HK-2 (cell line): ENCODE measurements around the gene CDH11.
A peak's percentile ranks its signal among the peaks of the same experiment; 100 is the strongest.

Source experiments
- DNase-seq: peaks from one replicate; pipeline ENCODE4 v3.0.0-alpha.2; 2018; ENCODE audit not compliant: unreplicated experiment

Gene CDH11

DNA sequence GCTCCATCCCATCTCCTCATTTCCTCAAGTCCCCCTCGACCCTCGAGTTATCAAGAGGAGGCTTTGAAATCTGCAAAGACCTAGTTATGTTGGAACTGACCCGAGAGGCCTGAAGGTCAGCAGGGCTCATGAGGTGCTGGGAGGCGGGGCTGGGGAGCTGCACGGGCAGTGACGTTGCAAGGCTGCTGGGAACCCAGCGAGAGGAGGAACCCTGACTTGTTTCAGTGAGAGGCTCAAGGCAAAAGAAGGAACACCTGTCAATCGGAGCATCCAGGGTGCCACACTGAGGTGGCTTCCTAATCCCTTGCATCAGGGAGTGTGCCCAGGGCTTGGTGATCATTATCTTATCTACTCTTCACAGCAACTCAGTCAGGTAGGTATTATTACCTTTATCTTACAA lies 86.9 kb downstream of the CDH11 start:
- DNase-seq, result no peak

DNA sequence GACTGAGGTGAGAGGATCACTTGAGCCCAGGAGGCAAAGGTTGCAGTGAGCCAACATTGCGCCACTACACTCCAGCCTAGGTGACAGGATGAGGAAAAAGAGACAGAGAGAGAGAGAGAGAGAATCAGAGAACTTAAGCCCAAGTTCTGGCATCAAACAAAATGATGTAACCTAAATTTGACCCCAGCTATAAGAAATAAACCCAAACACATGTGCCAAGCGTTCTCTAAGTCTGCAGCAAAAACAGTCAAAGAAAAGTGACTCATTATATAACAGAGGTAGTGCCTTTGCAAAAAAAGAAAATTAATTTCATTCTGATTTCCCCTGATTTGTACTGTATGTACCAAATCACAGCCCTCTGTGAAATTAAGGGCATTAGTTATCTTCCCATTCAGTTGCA lies 89.5 kb downstream of the CDH11 start:
- no peak for DNase-seq

DNA sequence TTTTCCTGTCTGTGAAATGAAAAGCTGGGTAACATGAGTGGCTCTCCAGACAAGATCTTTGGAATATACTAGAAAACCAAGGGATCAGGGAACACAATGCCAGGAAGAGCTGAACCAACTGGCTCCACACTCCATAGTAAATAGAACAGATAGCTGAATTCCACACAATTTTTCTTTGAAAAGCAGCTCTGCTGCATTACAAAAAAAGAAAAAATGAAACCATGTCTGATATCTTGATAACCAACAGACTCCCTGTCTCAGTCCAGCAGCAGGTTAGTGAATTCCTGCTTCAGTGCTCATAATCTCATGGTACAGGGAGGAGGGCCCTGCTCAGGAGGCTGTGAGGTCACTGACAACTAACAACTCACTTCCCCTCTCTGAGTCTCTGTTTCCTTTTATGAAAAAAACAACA lies 97.1 kb downstream of the CDH11 start:
- no peak for DNase-seq

DNA sequence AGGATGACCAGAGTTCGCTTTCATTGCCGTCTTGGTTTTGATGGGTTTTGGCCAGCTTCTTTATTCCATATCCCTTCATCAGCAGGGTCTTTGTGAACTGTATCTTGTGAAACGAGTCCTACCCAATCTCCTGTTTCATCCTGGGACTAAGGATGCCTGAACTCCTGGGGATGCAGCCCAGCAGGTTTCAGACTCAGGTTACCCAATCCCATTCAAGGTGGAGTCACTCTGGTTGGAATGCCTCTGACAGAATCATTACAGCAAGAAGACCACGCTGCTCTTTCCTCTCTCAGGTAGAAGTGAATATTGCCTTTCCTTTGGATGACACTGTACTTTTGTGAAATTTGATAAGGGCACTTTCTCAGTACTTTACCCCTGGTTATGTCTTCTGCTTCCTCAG lies 98.1 kb downstream of the CDH11 start:
- no peak for DNase-seq

DNA sequence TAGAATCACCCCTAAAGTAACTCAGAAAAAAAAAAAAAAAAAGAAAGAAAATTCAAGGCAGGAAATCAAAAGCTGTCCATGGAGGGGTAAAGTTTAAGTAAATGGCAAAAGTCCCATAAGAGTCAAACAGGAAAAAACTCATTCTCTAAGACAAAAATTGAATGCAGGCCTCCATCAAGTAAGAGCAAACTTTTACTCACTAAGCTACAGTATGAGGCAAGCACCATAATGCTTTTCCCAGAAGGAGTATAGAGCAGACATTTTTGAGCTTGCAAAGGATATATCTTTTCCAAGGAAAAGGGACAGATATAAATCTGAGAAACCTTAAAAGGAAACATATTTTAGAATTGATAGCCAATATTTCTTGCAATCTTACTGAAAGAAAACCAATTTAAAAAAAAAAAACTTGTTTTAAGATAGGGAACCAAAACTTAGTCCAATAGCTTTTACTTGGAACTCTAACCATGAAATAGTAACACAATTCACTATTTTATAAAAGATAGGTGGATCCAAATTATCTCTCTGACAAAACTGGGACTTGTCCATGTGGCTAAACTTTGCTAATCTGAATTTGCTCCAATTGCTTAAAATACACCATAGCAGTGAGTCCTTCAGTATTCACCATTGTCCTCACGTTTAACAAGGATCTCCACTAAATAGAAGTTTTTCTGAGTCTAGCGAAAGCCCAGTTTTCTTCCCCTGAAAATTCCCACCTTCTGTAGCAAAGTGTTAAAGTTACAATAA lies 99.8 kb downstream of the CDH11 start:
- no peak for DNase-seq

DNA sequence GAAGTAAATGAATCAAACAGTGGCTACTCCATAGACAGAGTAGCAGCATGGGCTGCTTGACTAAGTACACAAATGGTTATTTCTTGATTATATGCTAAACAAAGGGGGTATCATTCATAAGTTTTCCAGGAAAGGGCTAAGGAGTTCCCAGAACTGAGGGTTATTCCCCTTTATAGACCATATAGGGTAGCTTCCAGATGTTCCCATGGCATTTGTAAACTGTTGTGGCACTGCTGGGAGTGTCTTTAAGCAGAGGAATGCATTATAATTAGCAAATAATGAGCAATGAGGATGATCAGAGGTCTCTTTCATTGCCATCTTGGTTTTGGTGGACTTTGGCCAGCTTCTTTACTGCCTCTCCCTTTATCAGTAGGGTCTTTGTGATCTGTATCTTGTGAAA lies 105.1 kb downstream of the CDH11 start:
- no peak for DNase-seq

DNA sequence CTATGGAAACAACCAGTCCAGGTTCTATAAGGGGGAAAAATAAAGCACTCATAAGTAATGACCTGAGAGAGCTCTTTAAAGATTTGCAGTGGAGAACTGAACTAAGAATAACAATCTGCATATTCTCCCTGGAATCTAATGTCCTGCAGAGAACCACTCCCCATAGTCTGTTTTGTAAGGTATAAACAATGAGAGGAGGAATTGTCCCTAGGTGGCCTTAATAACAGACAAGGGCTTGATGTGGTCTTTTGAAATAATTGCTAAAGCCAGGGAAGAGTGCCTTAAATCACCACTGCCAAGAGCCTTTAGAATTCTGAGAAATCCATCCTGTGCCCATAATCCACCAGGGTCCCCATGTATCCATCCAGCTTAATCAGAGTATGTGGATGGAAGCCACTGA lies 106.3 kb downstream of the CDH11 start:
- DNase-seq, result no peak

DNA sequence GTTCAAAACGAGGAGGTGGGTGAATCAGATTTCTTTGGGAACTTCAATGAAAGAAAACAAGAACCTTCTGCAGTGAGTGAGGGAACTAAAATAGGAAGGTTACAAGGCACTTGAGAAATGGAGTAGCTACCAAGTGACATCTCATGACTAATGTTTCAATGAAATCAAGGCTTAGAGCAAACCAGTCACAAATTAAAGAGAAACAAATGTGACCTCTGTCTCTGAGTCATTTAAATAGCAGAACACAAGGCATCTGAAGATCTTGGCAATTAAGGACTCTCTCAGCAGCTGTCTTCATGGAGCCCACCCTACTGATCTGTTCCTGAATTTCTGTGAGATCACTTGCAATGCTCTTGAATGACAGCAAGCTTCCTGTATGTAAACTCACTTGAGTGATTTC lies 109.5 kb downstream of the CDH11 start:
- DNase-seq, result no peak

DNA sequence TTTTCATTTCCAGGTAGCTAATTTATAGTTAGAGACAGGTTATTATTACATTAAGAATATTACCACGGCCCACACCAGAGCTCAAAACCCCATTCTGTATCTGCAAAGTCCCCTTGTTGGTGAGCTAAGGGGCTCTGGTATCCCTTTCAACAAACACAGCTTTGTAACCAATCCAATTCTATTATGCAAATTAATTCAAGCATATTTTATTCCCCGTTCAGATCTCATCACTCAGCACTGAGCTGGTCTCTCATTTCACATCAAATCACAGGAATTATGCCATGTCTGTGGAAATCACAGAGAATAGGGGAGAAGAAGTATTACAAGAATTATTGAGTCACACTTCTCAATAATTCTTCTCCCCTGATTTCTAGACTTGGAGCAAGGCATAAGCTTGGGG lies 111.7 kb downstream of the CDH11 start:
- no peak for DNase-seq

DNA sequence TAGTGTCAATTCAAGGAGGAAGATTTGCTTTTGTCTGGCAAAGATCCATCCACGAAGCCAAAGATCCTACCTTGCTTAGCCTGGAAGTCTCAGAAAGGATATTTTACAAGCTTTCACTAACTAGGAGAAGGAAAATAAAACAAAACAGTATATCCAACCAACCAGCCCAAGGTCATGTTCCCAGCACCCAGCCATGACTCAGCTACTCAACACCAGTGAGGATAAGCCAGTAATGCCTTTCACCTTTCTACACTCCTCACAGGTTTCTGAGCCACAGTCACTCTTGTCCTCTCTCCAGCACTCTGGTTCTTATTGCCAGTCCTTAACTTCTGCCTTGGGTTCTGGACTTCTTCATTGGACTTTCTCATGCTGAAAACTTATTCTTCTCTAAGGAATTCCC lies 116.2 kb downstream of the CDH11 start:
- DNase-seq, result no peak

DNA sequence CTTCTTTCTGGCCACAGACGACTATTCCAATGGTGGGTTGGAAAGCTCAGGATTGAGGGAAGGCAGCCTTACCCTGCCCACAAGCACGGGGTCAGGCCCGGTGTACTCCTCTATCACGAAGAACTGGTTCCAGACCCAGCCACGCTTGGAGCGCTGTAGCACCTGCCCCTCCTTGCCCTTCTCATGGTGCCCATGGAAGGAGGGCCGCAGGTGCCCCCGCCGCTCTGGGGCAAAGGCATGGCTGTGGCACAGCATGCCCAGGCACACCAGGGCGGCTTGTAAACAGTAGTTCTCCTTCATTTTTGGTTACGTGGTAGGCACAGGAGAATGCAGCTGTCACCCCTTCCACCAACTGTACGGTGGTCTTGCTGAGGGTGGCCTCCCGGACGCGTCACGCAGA lies 117.3 kb downstream of the CDH11 start:
- DNase-seq, result no peak

DNA sequence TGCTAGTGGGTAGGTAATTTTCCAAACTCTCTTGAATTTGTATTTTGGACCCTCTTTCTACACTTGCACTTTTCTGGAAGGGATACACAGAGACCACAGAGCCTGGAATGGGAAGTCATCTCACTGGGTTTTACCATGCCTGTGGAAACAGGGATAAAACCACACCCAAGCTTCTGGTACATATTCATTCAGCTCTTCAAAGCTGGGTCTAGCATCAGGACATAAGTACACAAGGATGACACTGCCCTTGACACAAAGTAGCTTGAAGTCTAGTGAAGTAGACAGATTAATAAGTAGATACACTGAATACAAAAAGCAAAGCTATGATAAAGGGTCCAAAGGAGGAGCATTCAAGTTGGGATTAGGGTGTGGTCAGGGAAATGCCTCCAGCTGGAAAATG lies 118.2 kb downstream of the CDH11 start:
- DNase-seq, result no peak

DNA sequence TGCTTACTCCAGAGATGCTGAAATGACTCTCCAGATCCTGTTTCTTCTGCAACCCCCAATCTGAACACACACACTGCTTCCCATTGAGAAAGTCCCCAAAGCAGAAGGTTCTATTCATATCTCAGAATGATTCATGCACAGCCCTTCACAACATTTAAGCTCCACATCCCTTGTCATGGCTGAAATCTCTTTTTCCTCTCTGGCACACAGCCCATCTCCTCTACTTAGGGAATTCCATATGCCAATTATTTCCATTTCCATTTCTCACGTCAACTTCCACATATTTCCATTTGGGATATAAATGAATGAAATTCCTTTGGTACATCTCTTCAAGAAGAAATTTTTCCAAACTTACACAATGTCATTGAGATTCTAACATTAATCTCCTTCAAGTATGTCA lies 119.6 kb downstream of the CDH11 start:
- no peak for DNase-seq

DNA sequence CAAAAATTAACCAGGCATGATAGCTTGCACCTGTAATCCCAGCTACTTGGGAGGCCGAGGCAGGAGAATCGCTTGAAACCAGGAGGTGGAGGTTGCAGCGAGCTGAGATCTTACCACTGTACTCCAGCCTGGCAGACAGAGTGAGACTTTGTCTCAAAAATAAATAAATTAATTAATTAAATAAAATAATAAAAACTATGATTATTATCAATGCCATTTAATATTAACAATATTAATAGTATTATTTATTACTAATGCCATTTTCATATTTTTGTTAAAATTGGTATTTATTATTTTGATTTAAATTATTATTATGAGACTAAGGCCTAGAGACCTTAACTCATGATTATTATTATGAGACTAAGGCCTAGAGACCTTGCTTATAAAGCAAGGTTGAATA lies 121.2 kb downstream of the CDH11 start:
- no peak for DNase-seq

DNA sequence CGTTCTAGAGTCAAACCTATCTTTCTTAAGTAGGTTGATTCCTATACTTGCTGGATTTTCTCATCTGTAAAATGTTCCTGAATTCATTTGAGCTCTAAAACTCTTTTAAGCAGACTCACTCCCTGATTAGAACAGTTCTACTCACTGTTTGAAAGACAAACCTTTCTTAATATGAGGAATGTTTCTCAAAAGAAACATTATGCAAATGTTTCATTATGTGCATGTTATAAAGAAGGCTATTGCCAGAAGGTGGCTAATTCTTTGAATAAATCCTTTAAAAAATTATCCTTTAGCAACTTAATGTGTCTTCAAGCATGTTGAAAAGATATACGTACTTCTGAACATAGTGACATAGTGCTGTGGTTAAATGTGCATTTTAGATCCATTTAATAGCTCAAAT lies 124.1 kb downstream of the CDH11 start:
- no peak for DNase-seq

DNA sequence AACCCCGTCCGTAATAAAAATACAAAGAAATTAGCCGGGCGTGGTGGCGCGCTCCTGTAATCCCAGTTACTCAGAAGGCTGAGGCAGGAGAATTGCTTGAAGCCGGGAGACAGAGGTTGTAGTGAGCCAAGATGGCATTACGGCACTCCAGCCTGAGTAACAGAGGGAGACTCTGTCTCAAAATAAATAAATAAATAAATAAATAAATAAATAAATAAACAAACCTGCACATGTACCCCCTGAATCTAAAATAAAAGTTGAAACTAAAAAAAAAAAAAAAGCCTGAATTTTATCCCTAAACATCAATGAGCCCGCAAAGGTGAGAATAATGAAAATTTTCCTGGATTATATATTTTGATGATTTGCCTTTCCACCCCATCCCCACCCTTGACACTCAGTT lies 124.7 kb downstream of the CDH11 start:
- DNase-seq, result no peak

DNA sequence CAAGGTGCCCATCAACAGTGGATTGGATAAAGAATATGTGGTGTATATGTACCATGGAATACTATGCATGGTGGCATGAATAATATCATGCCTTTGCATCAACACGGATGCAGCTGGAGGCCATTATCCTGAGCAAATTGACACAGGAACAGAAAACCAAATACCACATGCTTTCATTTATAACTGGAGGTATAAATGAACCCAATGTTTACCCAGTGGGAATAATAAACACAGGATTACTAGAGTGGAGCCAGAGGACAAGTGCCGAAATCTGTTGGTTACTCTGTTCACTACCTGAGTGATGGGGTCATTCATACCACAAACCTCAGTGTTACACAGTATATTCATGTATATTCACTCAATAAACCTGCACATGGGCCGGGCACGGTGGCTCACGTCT lies 125.2 kb downstream of the CDH11 start:
- DNase-seq, result no peak

DNA sequence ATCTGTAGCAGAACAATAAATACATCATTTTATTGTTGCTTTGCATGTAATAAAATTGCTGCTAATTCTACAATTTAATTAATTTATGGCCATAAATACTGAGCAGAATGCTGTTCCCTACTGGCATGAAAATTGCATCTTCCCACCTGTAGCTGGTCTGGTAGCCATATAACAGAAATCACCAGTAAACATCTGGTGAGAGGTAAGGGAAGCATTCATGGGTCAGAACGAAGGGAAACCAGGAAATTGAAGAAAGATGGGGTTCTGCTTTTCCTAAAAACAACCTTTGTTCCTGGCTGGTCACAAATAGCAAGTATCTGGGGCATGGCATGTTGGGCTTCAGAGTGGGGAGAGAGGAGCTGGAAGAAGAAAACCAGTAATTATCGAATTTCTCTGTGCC lies 128.4 kb downstream of the CDH11 start:
- DNase-seq, result no peak

DNA sequence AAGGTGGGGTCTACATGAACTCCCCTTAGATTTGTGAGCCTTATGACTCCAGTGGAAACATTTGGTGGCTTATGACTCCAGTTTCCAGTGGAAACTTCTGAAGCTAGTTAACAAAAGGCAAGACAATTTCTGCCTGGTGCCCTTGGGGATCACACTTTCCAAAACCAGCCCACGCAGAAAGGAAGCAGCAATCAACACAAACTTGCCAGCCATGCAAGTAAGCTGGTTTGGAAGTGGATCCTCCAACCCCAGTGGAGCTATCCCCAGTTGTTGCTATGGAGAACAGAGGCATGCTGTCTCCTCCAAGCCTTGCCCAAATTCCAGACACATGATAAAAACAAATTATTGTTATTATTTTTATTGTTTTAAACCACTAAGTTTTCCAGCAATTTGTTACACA lies 130.9 kb downstream of the CDH11 start:
- DNase-seq, result no peak

DNA sequence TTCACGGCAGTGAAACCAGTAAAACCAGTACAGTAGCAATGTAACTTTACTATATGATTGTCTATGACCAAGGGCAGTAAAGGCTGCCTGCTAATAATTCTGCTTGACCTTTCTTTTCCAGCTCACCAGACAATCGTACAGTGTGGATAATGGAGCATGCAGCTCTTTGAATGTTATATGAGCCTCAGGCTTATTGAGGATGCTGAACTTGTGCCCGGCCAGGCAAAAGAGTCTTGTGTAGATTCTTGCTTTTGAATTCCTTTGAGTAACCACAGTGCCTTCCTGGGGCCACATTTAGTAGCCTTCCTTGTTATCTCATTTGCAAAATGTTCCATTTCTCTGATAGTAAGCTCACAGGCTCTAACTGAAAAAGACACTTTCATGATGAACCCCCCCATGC lies 131.8 kb downstream of the CDH11 start:
- DNase-seq, result no peak

DNA sequence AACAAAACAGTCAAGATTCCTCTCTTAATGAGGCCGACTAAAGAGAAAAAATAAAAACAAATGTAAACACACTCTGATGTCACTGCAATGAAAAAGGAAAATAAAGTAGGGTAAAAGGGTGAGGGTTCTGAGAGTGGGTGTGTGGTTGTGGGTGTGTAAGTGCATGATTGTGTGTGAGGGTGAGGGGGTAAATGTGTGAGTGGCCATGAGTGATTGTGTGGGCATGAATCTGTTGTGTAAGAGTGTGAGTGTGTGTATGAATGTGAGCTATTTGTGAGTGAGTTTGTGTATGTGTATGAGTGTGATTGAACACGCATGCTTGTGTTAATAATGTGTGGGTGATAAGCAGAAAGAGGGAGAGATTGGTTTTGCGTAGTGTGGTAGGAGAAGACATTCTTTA lies 132.8 kb downstream of the CDH11 start:
- no peak for DNase-seq

DNA sequence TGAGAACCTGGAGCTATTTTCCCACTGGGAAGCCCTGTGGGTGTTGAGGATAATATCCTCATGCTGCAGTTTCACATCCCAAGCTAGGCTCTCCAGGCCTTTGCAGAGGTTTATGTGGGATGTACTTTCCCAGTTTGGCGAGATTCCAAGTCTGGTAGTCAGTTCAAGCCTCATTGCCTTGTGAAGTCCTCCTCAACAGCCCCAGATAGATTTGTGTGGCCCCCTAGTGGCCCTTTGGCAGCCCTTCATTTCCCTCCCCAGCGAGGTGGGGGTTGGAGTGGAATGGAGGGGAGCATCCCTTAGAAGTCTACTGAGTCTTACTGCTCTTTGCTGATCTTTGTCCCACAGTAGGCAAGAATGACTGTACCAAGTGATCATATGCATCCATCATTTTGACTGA lies 137.9 kb downstream of the CDH11 start:
- DNase-seq, result peak; percentile 53

DNA sequence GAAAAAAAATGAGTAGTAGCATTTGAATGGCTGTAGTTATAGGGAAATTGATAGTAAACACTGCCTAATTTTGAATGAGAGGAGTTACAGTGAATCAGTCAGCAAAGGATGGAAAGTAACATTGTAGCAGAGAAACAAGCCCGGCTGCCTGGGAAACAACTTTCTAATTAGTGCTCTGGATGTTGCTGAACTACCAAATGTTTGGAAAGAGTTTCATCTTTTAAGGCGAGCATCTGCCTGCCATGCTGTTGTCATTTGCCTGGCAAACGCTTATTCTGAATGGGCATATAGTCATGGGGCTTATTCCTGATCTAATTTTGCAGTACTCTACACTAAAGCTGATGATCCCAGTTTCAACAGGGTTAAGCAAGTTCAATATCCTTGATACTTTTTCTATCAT lies 138.6 kb downstream of the CDH11 start:
- no peak for DNase-seq

DNA sequence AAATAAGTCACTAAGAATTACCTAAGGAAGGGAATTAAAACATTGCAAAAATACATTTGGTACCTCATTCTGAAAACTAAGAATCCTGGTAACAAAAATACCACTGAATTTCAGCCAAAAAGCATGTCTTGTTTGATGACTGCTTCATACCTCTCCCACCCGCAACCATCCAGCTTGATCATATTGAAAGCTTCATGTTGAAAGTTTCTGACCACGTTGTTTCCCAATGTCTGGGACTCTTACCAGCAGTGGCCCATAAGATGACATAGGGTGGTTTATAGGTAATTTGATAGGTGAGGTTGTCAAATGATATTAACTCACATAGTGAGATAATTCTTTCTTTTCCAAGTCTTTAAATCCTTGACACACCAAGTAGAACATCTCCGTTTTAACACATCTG lies 139.3 kb downstream of the CDH11 start:
- no peak for DNase-seq
